ENCODE results near the gene SCPEP1.
"Not testable (repeated sequence)": the region's sequence is repeated elsewhere in the genome, so short reads cannot be mapped to it uniquely, and the experiment has no call there.

SCPEP1 gene

GRCh38 chr17:56965681-56966080 is 12.2 kb upstream of the SCPEP1 start:
- FAIRE-seq: not testable (repeated sequence)

GRCh38 chr17:56966338-56966737 is 11.6 kb upstream of the SCPEP1 start:
- FAIRE-seq: no peak

- FAIRE-seq: no peak
Measured at GRCh38 chr17:56970974-56971373, 7.0 kb upstream of the SCPEP1 start.

DNA sequence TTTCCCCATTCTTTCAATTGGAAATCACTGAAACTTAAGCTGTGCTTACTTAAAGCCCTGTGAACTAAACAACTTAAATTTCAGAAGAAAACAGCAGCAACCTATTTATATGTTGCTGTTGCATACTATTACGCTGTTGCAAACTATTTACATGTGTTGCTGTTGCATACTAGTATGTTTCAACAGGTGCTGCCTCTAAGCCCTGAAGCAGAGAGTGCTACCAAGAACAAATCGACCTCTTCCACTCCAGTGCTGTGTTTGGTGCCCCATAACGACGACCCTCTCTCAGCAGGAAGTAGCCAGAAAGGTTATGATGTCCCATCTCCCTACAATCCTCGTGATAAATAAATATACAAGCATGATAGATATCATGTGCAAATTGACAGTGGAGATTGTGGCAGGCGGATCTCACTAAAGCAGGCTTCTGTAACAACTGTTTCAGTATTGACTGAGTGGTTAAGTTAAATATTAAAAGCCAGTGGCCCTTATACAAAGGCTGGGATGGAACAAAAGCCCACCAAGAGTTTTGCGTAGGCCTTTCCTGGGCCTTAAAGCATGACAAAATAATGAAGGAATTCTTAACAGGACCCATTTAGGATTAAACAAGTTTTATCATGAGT is 5.7 kb upstream of the SCPEP1 start:
- FAIRE-seq: no peak

DNA sequence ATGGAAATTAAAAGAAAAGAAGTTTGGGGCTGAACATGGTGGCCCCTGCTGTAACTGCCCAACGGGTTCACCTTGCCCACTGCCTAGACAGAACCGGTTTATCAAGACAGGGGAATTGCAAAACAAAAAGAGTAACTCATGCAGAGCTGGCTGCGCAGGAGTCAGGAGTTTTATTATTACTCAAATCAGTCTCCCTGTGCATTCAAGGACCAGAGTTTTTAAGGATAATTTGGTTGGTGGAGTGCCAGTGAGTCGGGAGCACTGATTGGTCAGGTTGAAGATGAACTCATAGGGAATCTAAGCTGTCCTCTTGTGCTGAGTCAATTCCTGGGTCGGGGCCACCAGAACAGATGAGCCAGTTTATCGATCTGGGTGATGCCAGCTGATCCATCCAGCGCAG is 4.4 kb upstream of the SCPEP1 start:
- no peak for FAIRE-seq

DNA sequence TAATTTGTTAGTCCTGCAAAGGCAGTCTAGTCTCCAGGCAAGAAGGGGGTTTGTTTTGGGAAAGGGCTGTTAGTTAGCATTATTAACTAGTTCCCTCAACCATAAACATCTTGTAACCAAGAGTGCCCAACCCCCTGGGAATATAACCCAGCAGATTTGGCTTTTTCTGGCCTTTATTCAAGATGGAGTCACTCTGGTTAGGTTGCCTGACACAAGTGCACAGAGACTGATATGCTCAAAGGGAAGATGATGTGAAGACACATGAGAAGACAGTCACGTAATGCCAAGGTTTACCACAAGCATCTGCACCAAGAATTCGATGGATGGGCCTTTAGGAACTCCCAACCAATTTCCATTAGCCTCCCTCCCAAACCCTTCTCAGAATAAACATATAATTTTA is 3.9 kb upstream of the SCPEP1 start:
- FAIRE-seq: no peak

DNA sequence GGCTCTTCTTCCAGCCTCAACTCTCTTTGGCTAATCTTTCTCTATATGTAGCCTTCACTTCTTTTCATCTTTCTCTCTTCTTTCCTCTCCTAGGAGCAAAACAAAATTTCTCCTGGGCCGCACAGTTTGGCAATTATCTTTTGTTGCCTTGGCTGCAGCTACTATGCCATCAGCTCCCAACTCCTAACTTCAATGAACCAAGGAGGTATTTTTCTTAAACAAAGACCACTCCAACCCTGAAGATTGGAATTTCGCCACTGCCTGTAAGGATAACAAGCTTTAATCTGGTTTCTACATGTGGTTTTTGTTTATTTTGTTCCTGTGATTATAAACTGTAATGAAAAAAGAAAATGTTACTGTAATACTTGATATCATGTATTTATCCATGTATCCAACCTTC is 2.3 kb upstream of the SCPEP1 start:
- FAIRE-seq: no peak

DNA sequence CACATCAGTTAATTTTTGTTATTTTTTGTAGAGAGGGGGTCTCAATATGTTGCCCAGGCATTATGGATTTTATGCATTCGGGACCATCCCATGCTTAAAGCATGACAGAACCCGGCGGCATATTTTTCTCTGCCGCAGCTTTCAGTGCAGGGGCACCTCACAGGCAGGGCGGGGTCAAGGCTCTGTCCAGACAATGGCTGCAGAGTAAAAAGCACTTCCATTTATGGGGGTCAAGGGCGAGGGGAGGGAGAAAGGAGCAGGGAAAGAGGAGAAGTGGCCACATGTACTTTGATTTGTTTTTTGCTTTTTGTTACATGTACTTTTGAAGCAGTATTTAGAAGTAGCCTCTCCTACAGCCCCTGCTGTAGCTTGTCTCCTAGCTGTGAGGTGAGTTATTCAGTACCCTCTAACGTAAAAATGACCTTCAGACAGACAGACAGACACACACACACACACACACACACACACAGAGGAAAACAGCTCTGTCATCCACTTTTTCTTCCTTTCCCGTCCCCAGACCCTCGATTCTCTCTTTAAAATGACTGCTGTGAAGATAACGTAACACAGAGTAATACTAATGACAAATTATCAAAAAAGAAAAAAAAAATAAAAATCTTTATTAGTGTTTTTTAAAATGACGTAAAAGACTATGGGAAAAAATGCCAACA is 856 bp upstream of the SCPEP1 start:
- no peak for FAIRE-seq

DNA sequence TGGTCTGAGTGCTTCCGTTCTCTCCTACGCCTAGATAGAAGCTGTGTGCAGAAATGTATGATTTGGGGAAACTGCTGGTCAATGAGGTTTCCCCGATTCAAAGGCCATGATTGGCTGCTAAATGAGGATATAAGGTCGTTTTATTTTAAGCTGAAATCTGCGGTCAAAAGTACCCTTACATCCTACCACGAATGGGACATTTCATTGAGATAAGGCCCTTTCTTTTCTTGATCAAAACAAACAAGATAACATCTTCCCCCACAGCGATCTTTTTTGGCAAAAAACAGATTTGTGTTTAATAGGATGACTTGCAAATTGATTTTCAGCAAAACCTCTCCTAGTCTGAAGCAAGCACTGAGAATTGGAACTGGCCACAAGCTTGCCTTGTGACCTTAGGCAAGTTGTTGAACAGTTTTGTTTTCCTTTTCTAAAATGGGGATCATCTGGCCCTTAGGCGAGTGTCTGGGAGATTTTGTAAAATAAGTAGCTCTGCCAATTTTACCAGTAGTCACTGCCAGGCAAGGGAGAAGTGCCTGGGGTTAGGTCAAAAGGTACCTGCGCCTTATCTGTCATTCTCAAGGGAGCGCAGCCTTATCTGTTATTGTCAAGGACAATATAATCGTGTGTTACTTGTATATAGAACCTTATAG is 635 bp downstream of the SCPEP1 start:
- FAIRE-seq: no peak

- FAIRE-seq: no peak
Measured at GRCh38 chr17:56979091-56979480, 1.2 kb downstream of the SCPEP1 start.

DNA sequence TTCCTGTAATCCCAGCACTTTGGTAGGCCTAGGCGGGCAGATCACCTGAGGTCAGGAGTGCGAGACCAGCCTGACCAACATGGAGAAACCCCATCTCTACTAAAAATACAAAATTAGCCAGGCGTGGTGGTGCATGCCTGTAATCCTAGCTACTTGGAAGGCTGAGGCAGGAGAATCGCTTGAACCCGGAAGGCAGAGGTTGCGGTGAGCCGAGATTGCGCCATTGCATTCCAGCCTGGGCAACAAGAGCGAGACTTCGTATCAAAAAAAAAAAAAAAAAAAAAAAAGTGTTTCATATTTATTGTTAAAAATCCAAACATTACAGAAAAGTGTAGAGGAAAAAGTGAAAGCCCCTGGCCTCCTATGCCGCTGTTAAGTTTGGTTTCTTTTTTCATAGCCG is 2.6 kb downstream of the SCPEP1 start:
- not testable (repeated sequence) for FAIRE-seq

GRCh38 chr17:56982312-56982711 is 4.4 kb downstream of the SCPEP1 start:
- no peak for FAIRE-seq

DNA sequence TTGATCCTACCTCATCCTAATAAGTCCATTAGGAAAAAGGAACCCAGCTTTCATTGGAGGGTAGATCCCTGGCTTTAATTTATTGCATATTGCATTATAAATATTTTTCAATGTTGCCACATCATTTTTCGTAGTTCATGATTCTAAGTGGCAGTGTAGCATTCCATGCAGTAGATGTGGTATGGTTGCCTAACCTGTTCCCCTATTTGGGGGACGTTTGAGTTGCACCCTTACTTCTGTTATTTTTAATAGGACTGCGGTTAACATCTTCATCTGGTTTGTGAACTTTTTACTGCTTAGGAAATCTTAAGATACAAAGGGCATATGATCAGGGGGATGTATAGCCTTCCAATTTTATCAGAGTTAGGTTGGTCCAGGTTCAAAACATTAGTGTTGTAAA is 5.4 kb downstream of the SCPEP1 start:
- no peak for FAIRE-seq

DNA sequence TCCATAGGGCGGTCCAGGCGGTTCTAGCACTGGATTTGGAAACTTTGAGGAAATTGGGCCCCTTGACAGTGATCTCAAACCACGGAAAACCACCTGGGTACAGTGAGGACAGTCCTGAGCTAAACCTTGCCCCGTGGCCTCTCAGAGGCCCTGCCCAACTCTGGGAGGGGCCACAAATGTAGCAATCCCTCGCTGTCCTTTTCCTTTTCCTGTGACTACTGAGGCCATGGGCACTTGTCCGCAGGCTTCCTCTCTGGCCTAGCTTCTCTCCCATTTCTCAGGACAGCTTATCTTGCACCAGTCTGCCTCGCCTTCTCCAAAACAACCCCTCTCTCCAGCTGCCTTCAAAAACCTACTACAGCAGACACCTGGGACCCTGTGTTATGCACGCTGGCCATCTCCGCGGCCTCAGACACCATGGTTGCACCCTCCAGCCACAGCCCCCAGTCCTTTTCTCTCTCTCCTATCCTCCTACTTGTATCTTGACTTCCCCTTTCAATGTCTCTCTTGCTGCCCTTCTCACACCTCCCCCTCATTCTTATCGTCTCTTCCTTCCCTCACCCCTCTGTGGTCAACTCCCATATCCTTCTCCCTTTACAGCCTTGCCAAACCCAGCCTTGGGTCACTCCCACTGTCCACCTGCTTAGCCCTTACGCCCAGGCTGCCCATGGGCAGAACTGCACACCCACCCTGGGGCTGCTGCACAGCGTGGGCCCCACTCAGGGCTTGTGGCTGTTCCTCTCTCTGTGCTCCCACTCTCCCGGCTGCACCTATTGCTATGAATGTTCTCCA is 7.6 kb downstream of the SCPEP1 start:
- no peak for FAIRE-seq

GRCh38 chr17:56987283-56987834 is 9.4 kb downstream of the SCPEP1 start:
- FAIRE-seq: no peak

DNA sequence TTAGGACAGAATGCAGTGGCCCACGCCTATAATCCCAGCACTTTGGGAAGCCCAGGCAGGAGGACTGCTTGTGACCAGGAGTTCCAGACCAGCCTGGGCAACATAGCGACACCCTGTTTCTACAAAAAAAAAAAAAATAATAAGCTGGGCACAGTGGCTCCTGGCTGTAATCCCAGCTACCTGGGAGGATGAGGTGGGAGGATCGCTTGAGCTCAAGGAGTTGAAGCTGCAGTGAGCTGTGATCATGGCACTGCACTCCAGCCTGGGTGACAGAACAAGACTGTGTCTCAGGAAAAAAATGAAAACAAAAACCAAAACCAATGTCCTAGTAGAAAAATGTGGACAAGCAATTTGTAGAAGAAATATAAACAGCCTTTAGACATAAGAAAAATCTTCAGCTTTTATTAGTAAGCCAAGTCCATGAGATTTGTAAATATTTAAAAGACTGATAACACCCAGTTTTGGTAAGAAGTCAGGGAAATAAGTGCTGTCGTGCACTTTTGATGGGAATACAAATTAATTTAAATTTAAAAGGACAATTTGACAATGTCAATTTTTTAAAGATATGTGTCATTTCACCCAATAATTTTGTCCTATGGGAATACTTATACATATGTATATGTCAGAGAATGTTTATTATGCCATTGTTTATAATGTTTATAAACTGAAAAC is 11.1 kb downstream of the SCPEP1 start:
- no peak for FAIRE-seq

DNA sequence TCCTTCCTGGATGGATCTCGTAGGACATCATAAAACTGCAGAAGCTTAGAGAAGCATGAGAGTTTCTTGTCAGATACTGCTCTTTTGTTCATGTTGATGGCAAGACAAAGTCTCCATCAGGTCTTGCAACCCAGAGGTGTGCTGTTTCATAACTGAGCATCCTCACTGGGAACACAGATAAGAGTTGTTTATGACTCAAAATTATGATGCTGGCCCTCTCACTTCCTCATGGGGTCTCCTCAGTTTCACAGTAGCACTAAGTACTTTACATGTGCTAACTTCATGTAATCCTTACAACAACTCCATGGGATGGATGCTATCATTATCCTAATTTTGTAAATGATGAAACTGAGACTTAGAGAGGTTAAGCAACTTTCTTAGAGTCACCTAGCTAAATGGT is 14.4 kb downstream of the SCPEP1 start:
- no peak for FAIRE-seq

GRCh38 chr17:56994009-56994792 is 16.3 kb downstream of the SCPEP1 start:
- FAIRE-seq: no peak

DNA sequence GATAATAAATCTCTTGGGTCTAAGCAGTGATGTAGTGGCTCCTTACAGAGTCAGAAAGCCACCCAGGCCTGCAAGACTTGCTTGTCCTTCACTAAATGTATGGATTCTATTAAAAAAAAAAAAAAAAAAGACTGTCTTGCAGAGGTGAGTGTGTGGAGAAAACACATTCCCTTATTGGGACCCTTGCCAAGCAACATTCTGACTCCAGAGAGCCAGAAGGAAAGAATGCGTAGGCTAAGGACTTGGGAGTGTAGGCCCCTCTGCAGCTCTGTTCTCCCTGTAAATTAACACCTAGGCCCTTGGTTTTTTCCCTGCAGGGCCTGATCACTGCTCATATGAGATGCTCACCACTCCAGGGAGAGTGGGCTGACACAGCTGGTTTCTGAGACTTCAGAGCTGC is 17.8 kb downstream of the SCPEP1 start:
- FAIRE-seq: no peak

DNA sequence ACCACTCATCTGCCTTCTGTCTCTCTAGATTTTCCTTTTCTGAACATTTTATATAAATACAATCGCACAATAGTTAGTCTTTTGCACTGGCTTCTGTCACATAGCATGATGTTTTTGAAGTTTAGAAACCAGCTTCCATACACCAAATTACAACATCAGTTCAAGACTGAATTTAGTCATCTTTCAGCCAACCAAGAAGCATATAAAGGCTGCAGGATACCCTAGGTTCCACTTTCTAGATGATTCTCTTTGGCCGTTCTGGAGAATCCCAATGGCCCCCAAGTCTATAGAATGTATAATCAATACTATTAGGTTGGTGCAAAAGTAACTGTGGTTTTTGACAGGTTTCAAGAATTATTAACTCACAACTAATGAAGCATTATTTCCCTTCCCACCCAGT is 19.4 kb downstream of the SCPEP1 start:
- FAIRE-seq: no peak

- no peak for FAIRE-seq
Measured at GRCh38 chr17:57001541-57001940, 23.6 kb downstream of the SCPEP1 start.

- FAIRE-seq: no peak
Measured at GRCh38 chr17:57002904-57003303, 25.0 kb downstream of the SCPEP1 start.
